ENCODE data around the gene IL17F. TPM values are rescaled to one million over a fixed set of nuclear protein-coding genes. Genes with fewer than 3 reads are reported as not detected.

Gene IL17F
- total RNA-seq, 4 donors from 2014 or later: not detected

DNA sequence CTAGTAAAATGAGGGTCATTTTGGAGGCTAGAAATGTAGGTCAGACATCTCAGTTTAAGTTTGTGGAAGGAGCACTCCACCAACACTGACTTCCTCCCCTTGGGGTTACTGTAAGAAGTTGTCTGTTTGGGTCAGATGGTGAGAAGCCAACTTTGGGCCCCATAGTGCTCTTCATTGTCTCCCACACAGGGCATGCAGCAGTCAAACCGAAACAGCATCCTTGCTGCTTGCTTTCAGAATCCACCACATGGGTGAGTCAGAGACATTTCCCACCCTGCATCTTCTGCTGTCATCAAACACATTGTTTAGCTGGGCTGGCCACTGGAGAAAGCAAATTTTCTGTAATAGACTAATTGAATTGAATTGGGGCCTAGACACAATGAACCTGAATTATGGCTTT lies 16.8 kb downstream of the IL17F start:
- intact Hi-C loops (cut with DNase I): no loop called here
- no peak for DNase-seq
- Histone ChIP-seq H3K4me3 (replicated peaks in 1 of 3) (no peak overlapping the region), H3K27me3 (no peaks in the 10 kb centered on the region), H3K27ac (no peak overlapping the region), H3K9me3 (no peaks in the 10 kb centered on the region), H3K4me1 (no peaks in the 10 kb centered on the region), H3K36me3 (no peaks in the 10 kb centered on the region)
- TF ChIP-seq POLR2A (IDR thresholded peaks at IDR 0.05): no peak
- TF ChIP-seq, protein P1, sequence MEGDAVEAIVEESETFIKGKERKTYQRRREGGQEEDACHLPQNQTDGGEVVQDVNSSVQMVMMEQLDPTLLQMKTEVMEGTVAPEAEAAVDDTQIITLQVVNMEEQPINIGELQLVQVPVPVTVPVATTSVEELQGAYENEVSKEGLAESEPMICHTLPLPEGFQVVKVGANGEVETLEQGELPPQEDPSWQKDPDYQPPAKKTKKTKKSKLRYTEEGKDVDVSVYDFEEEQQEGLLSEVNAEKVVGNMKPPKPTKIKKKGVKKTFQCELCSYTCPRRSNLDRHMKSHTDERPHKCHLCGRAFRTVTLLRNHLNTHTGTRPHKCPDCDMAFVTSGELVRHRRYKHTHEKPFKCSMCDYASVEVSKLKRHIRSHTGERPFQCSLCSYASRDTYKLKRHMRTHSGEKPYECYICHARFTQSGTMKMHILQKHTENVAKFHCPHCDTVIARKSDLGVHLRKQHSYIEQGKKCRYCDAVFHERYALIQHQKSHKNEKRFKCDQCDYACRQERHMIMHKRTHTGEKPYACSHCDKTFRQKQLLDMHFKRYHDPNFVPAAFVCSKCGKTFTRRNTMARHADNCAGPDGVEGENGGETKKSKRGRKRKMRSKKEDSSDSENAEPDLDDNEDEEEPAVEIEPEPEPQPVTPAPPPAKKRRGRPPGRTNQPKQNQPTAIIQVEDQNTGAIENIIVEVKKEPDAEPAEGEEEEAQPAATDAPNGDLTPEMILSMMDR (IDR thresholded peaks at IDR 0.05): no peak
- 70 to 78% methylated on average over 1 of the region's 1 CpG for WGBS, 2 donors

DNA sequence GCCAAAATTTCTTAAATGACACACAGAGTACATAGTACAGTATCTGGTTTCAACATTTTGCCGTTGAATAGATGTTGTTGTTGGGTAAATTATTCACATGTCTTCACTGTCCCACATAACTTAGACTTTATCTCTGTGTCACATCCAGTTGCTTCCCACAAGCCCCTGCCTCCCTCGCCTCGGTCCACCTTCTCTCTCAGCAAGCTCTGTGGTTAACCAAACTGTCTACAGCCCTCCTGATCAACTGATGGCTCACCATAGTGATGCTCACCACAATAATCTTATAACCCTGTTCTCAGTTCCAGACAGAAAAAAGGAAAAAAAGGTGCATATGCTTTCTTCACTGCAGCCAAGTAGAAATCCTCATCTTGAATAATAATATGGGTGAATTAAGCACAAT lies 23.0 kb downstream of the IL17F start:
- no peak for DNase-seq
- no peaks in the 10 kb centered on the region for H3K27me3 ChIP-seq
- H3K36me3 ChIP-seq: no peaks in the 10 kb centered on the region
- no peaks in the 10 kb centered on the region for H3K4me1 ChIP-seq
- TF ChIP-seq, protein P1 (IDR thresholded peaks at IDR 0.05): no peak
- no peak for TF ChIP-seq POLR2A (IDR thresholded peaks at IDR 0.05)
- H3K4me3 ChIP-seq (replicated peaks in 1 of 3): no peak overlapping the region
- intact Hi-C loops (cut with DNase I): no loop called here
- 80 to 88% methylated on average over 3 of the region's 3 CpGs for WGBS, 2 donors
- no peak overlapping the region for H3K27ac ChIP-seq
- H3K9me3 ChIP-seq: no peaks in the 10 kb centered on the region

DNA sequence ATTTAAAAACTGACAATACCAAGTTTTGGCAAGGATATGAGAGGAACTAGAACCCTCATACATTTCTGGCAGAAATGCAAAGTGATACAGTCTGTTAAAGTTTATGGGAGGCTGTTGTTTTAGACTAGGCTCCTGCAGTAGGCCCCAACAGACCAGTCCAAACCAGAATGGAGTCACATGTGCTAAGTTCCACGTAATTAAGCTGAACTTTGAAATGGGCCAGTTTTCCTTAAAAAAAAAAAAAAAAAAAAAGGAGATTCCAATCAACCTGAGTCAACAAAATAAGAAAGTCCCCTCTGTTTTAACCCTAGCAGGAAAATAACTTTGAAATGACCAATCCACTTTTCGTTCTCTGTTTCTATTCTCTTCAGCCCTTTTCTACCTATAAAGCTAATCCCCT lies 26.5 kb downstream of the IL17F start:
- no peak overlapping the region for H3K27ac ChIP-seq
- H3K4me1 ChIP-seq: no peaks in the 10 kb centered on the region
- H3K36me3 ChIP-seq: no peaks in the 10 kb centered on the region
- H3K4me3 ChIP-seq (replicated peaks in 1 of 3): no peak overlapping the region
- 88 to 92% methylated on average over 2 of the region's 2 CpGs for WGBS, 2 donors
- no peaks in the 10 kb centered on the region for H3K27me3 ChIP-seq
- intact Hi-C loops (cut with DNase I): no loop called here
- DNase-seq: no peak
- no peaks in the 10 kb centered on the region for H3K9me3 ChIP-seq
- no peak for TF ChIP-seq POLR2A (IDR thresholded peaks at IDR 0.05)
- TF ChIP-seq, protein P1 (IDR thresholded peaks at IDR 0.05): no peak

DNA sequence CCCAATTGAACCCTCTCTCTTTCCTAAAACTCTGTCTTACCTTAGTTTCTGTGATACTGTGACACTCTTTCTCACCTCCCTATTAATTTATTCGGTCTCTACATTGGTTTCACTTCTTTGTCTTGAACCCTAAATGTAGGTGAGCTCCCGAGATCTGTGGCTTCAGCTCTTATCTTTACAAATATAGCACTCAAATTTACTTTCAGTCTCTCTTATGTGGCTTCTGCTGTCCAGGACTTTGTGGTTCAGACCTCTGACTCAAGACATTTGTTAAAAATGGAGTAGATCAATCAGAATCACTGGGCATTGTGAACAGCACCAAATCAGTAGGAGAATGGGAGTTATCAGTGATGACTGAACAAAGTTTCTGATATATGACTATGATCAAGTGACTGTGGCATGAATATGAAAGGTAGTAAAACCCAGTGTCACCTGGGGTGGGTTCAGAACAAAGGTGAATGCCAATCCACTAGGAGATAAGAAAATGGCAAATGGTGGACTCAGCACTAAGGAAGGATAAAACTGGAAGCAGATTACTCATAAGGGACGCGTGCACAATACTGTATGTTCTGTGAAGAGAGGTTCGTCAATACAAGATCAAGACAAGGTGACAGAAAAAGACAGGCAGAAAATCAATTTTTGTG lies 27.2 kb downstream of the IL17F start:
- no peaks in the 10 kb centered on the region for H3K9me3 ChIP-seq
- no peak overlapping the region for H3K4me3 ChIP-seq (replicated peaks in 1 of 3)
- intact Hi-C loops (cut with DNase I): no loop called here
- DNase-seq: no peak
- TF ChIP-seq, protein P1 (IDR thresholded peaks at IDR 0.05): no peak
- TF ChIP-seq POLR2A (IDR thresholded peaks at IDR 0.05): no peak
- H3K4me1 ChIP-seq: no peaks in the 10 kb centered on the region
- no peaks in the 10 kb centered on the region for H3K36me3 ChIP-seq
- no peak overlapping the region for H3K27ac ChIP-seq
- no peaks in the 10 kb centered on the region for H3K27me3 ChIP-seq
- WGBS, 2 donors: 92 to 94% methylated on average over 5 of the region's 5 CpGs

DNA sequence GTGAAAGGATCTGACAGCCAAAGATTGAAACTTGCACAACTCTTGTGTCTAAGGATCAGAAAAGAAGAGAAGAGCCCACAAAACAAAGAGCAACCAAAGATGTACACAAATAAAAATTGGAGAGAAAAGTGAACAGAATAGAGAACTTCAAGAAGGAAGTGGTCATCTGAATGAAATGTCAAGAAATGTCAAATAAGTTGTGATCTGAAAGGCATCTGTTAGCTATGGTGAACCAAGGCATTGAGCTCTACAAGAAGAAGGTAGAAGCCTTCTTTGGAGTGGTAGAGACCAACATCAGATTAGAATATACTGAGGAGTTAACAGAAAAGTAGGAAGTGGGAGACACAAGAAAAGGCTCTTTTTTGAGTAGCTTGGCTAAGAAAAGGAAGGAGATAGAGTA lies 28.5 kb downstream of the IL17F start:
- no peak overlapping the region for H3K27ac ChIP-seq
- no peaks in the 10 kb centered on the region for H3K27me3 ChIP-seq
- no peaks in the 10 kb centered on the region for H3K36me3 ChIP-seq
- no peaks in the 10 kb centered on the region for H3K4me1 ChIP-seq
- no peaks in the 10 kb centered on the region for H3K9me3 ChIP-seq
- no peak for TF ChIP-seq POLR2A (IDR thresholded peaks at IDR 0.05)
- TF ChIP-seq, protein P1 (IDR thresholded peaks at IDR 0.05): no peak
- no peak for DNase-seq
- intact Hi-C loops (cut with DNase I): no loop called here
- H3K4me3 ChIP-seq (replicated peaks in 1 of 3): no peak overlapping the region

Data from thyroid gland (tissue), 4 donors.